ENCODE results near the gene OR4D2. TPM values are rescaled to one million over a fixed set of nuclear protein-coding genes. Genes with fewer than 3 reads are reported as not detected.

OR4D2 gene
- total and polyA plus RNA-seq, 2 of the 13 experiments (the other 11 are each of a cell fraction or from before 2014, with no cell fraction given), result not detected

DNA sequence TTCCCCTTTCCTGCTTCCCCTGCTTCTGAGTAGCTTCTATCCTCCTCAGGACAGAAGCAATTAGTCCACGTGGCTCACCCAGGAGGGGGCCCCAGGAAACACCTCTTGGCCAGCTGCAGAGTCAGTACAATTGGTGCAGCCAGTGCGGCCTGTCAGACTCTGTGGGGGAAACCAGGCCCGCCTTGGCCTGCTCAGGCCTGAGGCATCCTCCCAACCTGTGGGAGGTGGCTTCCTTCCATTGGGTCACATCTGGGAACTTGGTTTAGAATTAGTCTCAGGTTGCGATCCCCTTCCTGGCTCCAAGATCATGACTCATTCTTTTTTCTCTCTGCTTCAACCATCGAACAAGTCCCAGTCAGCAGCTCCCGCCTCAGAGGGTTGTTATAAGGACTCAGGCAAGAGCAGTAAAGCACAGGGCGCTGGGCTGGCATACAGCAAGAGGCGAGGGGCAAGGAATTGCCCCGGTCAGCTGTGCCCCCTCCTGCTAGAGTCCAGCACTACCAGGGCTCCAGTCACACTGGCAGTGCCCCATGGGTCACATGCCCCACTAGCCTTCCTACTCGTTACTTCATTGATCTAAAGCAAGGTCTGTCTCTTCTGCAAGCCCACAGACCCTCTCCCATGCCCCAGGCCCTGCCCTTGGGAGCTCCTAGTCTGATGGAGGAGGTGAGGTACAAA, 17.7 kb downstream of the OR4D2 start:
- BruUV-seq (replicated peaks), result no TSS peak
- Histone ChIP-seq H3K27me3 (ENCODE audit: control insufficient read depth in 1 of 2, insufficient read depth in 2 of 2, low read length in 2 of 2) (peaks cover 0 to 17% of the 10 kb centered on the region in 2 experiments; a peak in 3 of 5 replicates), H3K9me3 (ENCODE audit: low read length) (no peaks in the 10 kb centered on the region), H3K36me3 (replicated peaks in 1 of 2; ENCODE audit: control insufficient read depth in 1 of 2, insufficient read depth in 2 of 2, low read length in 2 of 2) (no peaks in the 10 kb centered on the region), H3K4me2 (ENCODE audit: low read depth, low read length) (no peak overlapping the region), H3K4me3 (replicated peaks in 1 of 3; ENCODE audit: insufficient read depth in 1 of 3, low read depth in 2 of 3, low read length in 3 of 3) (no peak overlapping the region), H4K20me1 (ENCODE audit: insufficient read depth, low read length) (no peaks in the 10 kb centered on the region), H3K9ac (ENCODE audit: insufficient read depth, low read depth, low read length) (no peak overlapping the region), H3K27ac (ENCODE audit: extremely low read length, insufficient read depth, low read length) (no peak overlapping the region), H2AFZ (ENCODE audit: low read length) (no peak overlapping the region), H3K79me2 (ENCODE audit: insufficient read depth, low read length) (no peaks in the 10 kb centered on the region), H3K4me1 (ENCODE audit: insufficient read depth, low read length) (no peaks in the 10 kb centered on the region)
- in situ Hi-C loops (cut with HindIII; ENCODE audit: extremely low pct_ligation_motif_present, low pct_unique_long_range_greater_than_20kb), result no loop called here
- ATAC-seq (no peak), DNase-seq (ENCODE audit: low spot score) (no peak), FAIRE-seq (no peak)
- intact Hi-C loops (cut with micrococcal nuclease; ENCODE audit: unreplicated experiment), result no loop called here
- ChIA-PET POLR2A (no interaction called here), CTCF (ENCODE audit: low intra/inter-chr PET ratio, low total read pairs) (no interaction called here)
- 12% methylated on average over 9 of the region's 10 CpGs for WGBS (ENCODE audit: low lambda C conversion rate)
- TF ChIP-seq NFIB (CRISPR knock-in tag; IDR thresholded peaks at IDR 0.05; ENCODE audit: borderline replicate concordance) (no peak), ZNF616 (CRISPR knock-in tag; IDR thresholded peaks at IDR 0.05; ENCODE audit: low read depth) (no peak), ZFYVE20 (CRISPR knock-in tag; IDR thresholded peaks at IDR 0.05; ENCODE audit: borderline replicate concordance, low read depth) (no peak), ZNF720 (CRISPR knock-in tag; IDR thresholded peaks at IDR 0.05) (no peak), ZNF343 (CRISPR knock-in tag; IDR thresholded peaks at IDR 0.05) (no peak), GABPA (IDR thresholded peaks at IDR 0.05; ENCODE audit: low read depth, low read length) (no peak), GABPA (CRISPR knock-in tag; IDR thresholded peaks at IDR 0.05; ENCODE audit: low read depth) (no peak), SYNCRIP (IDR thresholded peaks at IDR 0.05; ENCODE audit: insufficient read depth, low read depth, low read length) (no peak), PRMT3 (CRISPR knock-in tag; IDR thresholded peaks at IDR 0.05; ENCODE audit: borderline replicate concordance, low read depth) (no peak), ZNF839 (CRISPR knock-in tag; IDR thresholded peaks at IDR 0.05; ENCODE audit: borderline replicate concordance) (no peak)
- TF ChIP-seq, protein P1, sequence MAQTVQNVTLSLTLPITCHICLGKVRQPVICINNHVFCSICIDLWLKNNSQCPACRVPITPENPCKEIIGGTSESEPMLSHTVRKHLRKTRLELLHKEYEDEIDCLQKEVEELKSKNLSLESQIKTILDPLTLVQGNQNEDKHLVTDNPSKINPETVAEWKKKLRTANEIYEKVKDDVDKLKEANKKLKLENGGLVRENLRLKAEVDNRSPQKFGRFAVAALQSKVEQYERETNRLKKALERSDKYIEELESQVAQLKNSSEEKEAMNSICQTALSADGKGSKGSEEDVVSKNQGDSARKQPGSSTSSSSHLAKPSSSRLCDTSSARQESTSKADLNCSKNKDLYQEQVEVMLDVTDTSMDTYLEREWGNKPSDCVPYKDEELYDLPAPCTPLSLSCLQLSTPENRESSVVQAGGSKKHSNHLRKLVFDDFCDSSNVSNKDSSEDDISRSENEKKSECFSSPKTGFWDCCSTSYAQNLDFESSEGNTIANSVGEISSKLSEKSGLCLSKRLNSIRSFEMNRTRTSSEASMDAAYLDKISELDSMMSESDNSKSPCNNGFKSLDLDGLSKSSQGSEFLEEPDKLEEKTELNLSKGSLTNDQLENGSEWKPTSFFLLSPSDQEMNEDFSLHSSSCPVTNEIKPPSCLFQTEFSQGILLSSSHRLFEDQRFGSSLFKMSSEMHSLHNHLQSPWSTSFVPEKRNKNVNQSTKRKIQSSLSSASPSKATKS (CRISPR knock-in tag; IDR thresholded peaks at IDR 0.05), result no peak
- TF ChIP-seq, protein P2, sequence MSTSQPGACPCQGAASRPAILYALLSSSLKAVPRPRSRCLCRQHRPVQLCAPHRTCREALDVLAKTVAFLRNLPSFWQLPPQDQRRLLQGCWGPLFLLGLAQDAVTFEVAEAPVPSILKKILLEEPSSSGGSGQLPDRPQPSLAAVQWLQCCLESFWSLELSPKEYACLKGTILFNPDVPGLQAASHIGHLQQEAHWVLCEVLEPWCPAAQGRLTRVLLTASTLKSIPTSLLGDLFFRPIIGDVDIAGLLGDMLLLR (CRISPR knock-in tag; IDR thresholded peaks at IDR 0.05), result no peak
- TF ChIP-seq, protein P3, sequence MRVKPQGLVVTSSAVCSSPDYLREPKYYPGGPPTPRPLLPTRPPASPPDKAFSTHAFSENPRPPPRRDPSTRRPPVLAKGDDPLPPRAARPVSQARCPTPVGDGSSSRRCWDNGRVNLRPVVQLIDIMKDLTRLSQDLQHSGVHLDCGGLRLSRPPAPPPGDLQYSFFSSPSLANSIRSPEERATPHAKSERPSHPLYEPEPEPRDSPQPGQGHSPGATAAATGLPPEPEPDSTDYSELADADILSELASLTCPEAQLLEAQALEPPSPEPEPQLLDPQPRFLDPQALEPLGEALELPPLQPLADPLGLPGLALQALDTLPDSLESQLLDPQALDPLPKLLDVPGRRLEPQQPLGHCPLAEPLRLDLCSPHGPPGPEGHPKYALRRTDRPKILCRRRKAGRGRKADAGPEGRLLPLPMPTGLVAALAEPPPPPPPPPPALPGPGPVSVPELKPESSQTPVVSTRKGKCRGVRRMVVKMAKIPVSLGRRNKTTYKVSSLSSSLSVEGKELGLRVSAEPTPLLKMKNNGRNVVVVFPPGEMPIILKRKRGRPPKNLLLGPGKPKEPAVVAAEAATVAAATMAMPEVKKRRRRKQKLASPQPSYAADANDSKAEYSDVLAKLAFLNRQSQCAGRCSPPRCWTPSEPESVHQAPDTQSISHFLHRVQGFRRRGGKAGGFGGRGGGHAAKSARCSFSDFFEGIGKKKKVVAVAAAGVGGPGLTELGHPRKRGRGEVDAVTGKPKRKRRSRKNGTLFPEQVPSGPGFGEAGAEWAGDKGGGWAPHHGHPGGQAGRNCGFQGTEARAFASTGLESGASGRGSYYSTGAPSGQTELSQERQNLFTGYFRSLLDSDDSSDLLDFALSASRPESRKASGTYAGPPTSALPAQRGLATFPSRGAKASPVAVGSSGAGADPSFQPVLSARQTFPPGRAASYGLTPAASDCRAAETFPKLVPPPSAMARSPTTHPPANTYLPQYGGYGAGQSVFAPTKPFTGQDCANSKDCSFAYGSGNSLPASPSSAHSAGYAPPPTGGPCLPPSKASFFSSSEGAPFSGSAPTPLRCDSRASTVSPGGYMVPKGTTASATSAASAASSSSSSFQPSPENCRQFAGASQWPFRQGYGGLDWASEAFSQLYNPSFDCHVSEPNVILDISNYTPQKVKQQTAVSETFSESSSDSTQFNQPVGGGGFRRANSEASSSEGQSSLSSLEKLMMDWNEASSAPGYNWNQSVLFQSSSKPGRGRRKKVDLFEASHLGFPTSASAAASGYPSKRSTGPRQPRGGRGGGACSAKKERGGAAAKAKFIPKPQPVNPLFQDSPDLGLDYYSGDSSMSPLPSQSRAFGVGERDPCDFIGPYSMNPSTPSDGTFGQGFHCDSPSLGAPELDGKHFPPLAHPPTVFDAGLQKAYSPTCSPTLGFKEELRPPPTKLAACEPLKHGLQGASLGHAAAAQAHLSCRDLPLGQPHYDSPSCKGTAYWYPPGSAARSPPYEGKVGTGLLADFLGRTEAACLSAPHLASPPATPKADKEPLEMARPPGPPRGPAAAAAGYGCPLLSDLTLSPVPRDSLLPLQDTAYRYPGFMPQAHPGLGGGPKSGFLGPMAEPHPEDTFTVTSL (CRISPR knock-in tag; IDR thresholded peaks at IDR 0.05; ENCODE audit: borderline replicate concordance), result no peak

Data from HepG2 (cell line).